MM.1S (cell line): Measurements from ENCODE around the gene NTM.

Source experiments
- EZH2 ChIP-seq: fragments of 300-600 bp; sonication (generic); optimal IDR thresholded peaks from 2 replicates; pipeline ENCODE3; 2017; ENCODE audit warnings: low read depth, mild to moderate bottlenecking, antibody characterized with exemption, low read length, mixed read lengths
- TF ChIP-seq, protein P1 (sequence below): fragments of 300-600 bp; sonication (generic); IDR thresholded peaks from 2 replicates; pipeline ENCODE4 v1.5.1; 2016; ENCODE audit warnings: antibody characterized with exemption, low read length, mixed read lengths

DNA sequence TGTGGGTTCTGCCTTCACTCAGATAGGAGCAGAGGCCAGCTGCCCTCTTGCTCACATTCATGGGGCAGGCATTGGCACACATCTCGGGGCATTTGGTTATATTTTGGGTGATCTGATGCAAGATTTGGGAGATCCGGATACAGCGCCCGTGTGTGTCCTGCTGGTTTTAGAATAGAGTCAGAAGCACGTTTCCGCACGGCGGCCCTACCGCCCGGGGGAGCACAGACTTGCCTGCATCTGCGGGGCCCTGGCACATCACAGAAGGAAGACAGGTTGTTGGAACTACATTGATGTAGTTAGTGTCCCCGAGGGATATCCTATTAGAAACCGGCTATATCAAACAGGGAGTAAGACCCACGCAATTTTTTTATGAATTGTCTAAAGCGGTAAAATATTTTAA is 982.8 kb downstream of the NTM start:
- no peak for TF ChIP-seq EZH2
- TF ChIP-seq, protein P1, sequence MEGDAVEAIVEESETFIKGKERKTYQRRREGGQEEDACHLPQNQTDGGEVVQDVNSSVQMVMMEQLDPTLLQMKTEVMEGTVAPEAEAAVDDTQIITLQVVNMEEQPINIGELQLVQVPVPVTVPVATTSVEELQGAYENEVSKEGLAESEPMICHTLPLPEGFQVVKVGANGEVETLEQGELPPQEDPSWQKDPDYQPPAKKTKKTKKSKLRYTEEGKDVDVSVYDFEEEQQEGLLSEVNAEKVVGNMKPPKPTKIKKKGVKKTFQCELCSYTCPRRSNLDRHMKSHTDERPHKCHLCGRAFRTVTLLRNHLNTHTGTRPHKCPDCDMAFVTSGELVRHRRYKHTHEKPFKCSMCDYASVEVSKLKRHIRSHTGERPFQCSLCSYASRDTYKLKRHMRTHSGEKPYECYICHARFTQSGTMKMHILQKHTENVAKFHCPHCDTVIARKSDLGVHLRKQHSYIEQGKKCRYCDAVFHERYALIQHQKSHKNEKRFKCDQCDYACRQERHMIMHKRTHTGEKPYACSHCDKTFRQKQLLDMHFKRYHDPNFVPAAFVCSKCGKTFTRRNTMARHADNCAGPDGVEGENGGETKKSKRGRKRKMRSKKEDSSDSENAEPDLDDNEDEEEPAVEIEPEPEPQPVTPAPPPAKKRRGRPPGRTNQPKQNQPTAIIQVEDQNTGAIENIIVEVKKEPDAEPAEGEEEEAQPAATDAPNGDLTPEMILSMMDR, result no peak
